Heart left ventricle (tissue), 16 donors: Measurements from ENCODE around the gene CENATAC. TPM values are rescaled to one million over a fixed set of nuclear protein-coding genes. Genes with fewer than 3 reads are reported as not detected.

ENCODE experiments used
- ATAC-seq, 4 donors: fragments of 200-7000 bp; cut with Tn5 transposase; one replicate each; pipeline ENCODE4 v1.9.1; 2020 to 2022; ENCODE audit warnings: moderate library complexity in 4 of 4, mild to moderate bottlenecking in 3 of 4, moderate number of reproducible peaks in 1 of 4
- DNase-seq, 5 donors: peaks; one replicate each; pipeline ENCODE4 v3.0.0-alpha.2; 2020
- H3K27ac ChIP-seq, 12 donors: fragments of 200-600 bp; sonication (generic) in 4 of 12; one replicate each; pipeline versions ENCODE4 v1.5.0 to v1.8.0; 2016 to 2022; ENCODE audit warnings: mild to moderate bottlenecking in 2 of 12
- H3K27me3 ChIP-seq, 9 donors: fragments of 200-600 bp; sonication (generic) in 2 of 9; one replicate each; pipeline versions ENCODE4 v1.5.1 to v1.8.0; 2016 to 2022; ENCODE audit warnings: mild to moderate bottlenecking in 3 of 9
- H3K36me3 ChIP-seq, 9 donors: fragments of 200-600 bp; sonication (generic) in 2 of 9; one replicate each; pipeline versions ENCODE4 v1.5.0 to v1.8.0; 2018 to 2022; ENCODE audit warnings: mild to moderate bottlenecking in 2 of 9
- H3K4me1 ChIP-seq, 12 donors: fragments of 200-600 bp; sonication (generic) in 4 of 12; one replicate each; pipeline versions ENCODE4 v1.5.0 to v1.8.0; 2016 to 2022; ENCODE audit warnings: mild to moderate bottlenecking in 3 of 12
- H3K4me3 ChIP-seq, 12 donors: fragments of 200-600 bp; sonication (generic) in 4 of 12; one replicate each; pipeline versions ENCODE4 v1.5.0 to v1.8.0; 2017 to 2022; ENCODE audit warnings: mild to moderate bottlenecking in 9 of 12, moderate library complexity in 4 of 12
- H3K9me3 ChIP-seq, 12 donors: fragments of 200-600 bp; sonication (generic) in 4 of 12; one replicate each; pipeline versions ENCODE4 v1.5.0 to v1.8.0; 2016 to 2022; ENCODE audit warnings: mild to moderate bottlenecking in 1 of 12
- POLR2A ChIP-seq, 2 donors: fragments of 450-650 bp; IDR thresholded peaks; one replicate each; pipeline ENCODE4 v1.6.1; 2017; ENCODE audit warnings: antibody characterized with exemption in 2 of 2, mild to moderate bottlenecking in 2 of 2, moderate library complexity in 2 of 2
- whole genome bisulfite sequencing, 4 donors: extraction: QIAGEN DNeasy Blood & Tissue Kit in 2 of 4; methylation state at CpG; one replicate each; pipeline versions ENCODE4 v1.1.5 to v1.1.7; 2013 to 2018; 5-methylcytosine and 5-hydroxymethylcytosine counted together
- intact Hi-C, 10 donors: fragments of 100-400 bp; cut with DNase I; formaldehyde crosslinking; loops; one replicate each; pipeline versions ENCODE4 v1.11.1 to v1.14.2; 2022
- microRNA-seq, 4 donors: library from miRNA; unstranded; fragments of <30 nt; microRNA quantifications; one replicate each; pipeline versions ENCODE4 to v1.2.0, GENCODE V29; 2017 to 2020
- polyA plus RNA-seq, 2 donors: library from polyadenylated mRNA; stranded (reverse); fragments of 200-250 nt; gene quantifications; one replicate each; pipeline ENCODE4 v1.2.3, GENCODE V29; 2013
- total RNA-seq, 9 donors: library from RNA; depleted of rRNA in 2 of 9; stranded (reverse); fragments of >200 nt in 2 of 9; fragmentation: NEBNext Ultra II Directional in 3 of 9; extraction: Animal tissue kit (Norgen Biotek cat#: 25700) in 3 of 9; gene quantifications; one replicate each; pipeline versions ENCODE4 v1.1.0 to v1.2.4, GENCODE V29; 2016 to 2023
- TF ChIP-seq, protein P1 (sequence below), 12 donors: fragments of 200-600 bp; sonication (generic) in 4 of 12; IDR thresholded peaks; one replicate each; pipeline versions ENCODE4 v1.5.0 to v1.8.0; 2018 to 2022; ENCODE audit warnings: antibody characterized with exemption in 12 of 12, mild to moderate bottlenecking in 5 of 12
- donor health status: ischemic (EF 13 %, LVEDD 7.1; RV severe dilation, severe dysfunction).
- donor health status: healthy with polysubstance abuse.
- donor health status: DM: no; HTN: yes; CAD: no.
- donor health status: DM: no; HTN: no; CAD: no.
- donor health status: ischemic (EF 25% LVEDD 6.9; RV normal size, moderate dysfunction).
- donor health status: ischemic (EF 25% LVEDD 5.7; RV mildly dilated, moderate dysfunction).
- donor health status: healthy.
- donor health status: DM: yes; HTN: yes; CAD: no.
- donor health status: ischemic (EF 35%, LVEDD 5.7; RV mildly dilated, moderate dysfunction).
- donor health status: nonischemic (EF 11% LVEDD 7.7; RV severe dilation, severe dysfunction).
- donor health status: DM: yes; HTN: yes; CAD: no.
- donor health status: PGD.
- donor health status: ischemic (EF 29% LVEDD 5.4; RV normal size, mild dysfunction).
- donor health status: nonischemic (EF 23%, LVEDD 6.1; RV moderate dilation, normal function).

Gene CENATAC
- total and polyA plus RNA-seq, 11 donors = 7.9 to 27.3 (median 11.7) TPM

DNA sequence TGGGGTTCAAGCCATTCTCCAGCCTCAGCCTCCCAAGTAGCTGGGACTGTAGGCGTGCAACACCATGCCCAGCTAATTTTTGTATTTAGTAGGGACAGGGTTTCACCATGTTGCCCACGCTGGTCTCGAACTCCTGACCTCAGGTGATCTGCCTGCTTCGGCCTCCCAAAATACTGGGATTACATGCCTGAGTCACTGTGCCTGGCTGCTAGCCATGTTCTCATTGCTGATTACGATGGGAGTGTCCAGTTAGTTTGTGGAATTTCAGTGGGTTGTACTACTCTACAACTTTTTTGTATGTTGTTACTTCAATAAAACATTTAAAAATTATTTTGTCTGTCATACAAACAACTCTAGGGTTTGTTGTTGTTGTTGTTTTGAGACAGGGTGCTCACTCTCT is 64.8 kb downstream of the CENATAC start:
- intact Hi-C loops = no loop called here
- peak in 1 of 5 donors; percentile 12 for DNase-seq

DNA sequence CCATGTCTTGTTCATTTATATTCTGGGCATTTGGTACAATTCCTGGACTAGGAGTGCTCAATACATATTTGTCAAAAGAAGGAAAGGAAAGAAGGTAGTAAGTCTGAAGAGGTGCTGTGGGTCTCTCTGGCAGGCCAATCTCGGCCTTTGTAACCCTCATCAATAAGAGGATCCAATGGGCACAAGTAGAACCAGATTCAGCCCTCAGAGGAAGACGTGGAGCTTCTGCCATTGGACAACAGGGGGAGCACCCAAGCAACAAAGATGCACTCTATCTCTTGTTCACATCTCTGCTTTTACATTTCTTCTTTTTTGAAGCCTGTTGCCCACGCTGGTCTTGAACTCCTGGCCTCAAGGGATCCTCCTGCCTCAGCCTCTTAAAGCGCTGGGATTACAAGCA is 67.4 kb downstream of the CENATAC start:
- no peaks in the 10 kb centered on the region for H3K9me3 ChIP-seq
- intact Hi-C loops = no loop called here
- TF ChIP-seq, protein P1, sequence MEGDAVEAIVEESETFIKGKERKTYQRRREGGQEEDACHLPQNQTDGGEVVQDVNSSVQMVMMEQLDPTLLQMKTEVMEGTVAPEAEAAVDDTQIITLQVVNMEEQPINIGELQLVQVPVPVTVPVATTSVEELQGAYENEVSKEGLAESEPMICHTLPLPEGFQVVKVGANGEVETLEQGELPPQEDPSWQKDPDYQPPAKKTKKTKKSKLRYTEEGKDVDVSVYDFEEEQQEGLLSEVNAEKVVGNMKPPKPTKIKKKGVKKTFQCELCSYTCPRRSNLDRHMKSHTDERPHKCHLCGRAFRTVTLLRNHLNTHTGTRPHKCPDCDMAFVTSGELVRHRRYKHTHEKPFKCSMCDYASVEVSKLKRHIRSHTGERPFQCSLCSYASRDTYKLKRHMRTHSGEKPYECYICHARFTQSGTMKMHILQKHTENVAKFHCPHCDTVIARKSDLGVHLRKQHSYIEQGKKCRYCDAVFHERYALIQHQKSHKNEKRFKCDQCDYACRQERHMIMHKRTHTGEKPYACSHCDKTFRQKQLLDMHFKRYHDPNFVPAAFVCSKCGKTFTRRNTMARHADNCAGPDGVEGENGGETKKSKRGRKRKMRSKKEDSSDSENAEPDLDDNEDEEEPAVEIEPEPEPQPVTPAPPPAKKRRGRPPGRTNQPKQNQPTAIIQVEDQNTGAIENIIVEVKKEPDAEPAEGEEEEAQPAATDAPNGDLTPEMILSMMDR (IDR thresholded peaks at IDR 0.05) = peak in 3 of 12 donors; percentile 14 to 28 (median 21)
- no peak for TF ChIP-seq POLR2A (IDR thresholded peaks at IDR 0.05)
- no peak for ATAC-seq
- H3K4me3 ChIP-seq = no peak overlapping the region
- DNase-seq = peak in 1 of 5 donors; percentile 3
- H3K36me3 ChIP-seq = peaks cover 0 to 26% (median 14%) of the 10 kb centered on the region in 9 donors
- H3K4me1 ChIP-seq = peaks cover 0 to 41% (median 26%) of the 10 kb centered on the region in 12 donors
- WGBS, 4 donors = 70 to 83% (median 77%) methylated on average over 4 of the region's 4 CpGs
- no peak overlapping the region for H3K27ac ChIP-seq
- H3K27me3 ChIP-seq = no peaks in the 10 kb centered on the region

More for the DNA sequence above, 64.8 kb downstream of the CENATAC start:
- Histone ChIP-seq H3K27ac (no peak overlapping the region), H3K4me3 (no peak overlapping the region), H3K27me3 (no peaks in the 10 kb centered on the region), H3K4me1 (peaks cover 1 to 33% (median 19%) of the 10 kb centered on the region in 12 donors), H3K9me3 (no peaks in the 10 kb centered on the region), H3K36me3 (peaks cover 0 to 13% (median 4%) of the 10 kb centered on the region in 9 donors)
- 58 to 73% (median 64%) methylated on average over 5 of the region's 5 CpGs for WGBS, 4 donors
- TF ChIP-seq, protein P1 (IDR thresholded peaks at IDR 0.05) = no peak
- TF ChIP-seq POLR2A (IDR thresholded peaks at IDR 0.05) = no peak
- no peak for ATAC-seq

Small RNA genes lying within 50 kb of the gene (microRNA-seq; reads per million reads assigned to microRNA genes)
- gene MIR3656 = 0 to 0.41 (median 0.19) reads per million in 4 donors

Other genes starting within 250 kb of the CENATAC start
- gene DDX6, start 207.0 kb upstream of the CENATAC start, total RNA-seq = 100 to 1,000 TPM in 8 of 9 donors, 10 to 100 TPM in 1; 83.7 to 166 (median 114) TPM
- gene DDX6, start 207.0 kb upstream of the CENATAC start, polyA plus RNA-seq = 10 to 100 TPM; 29.4 to 30.7 TPM
- under 1 TPM in 1 of 9 donors, not detected in 8; 0.11 TPM for gene CXCR5, start 114.2 kb upstream of the CENATAC start, total RNA-seq
- under 1 TPM; 0.25 to 0.27 TPM for gene CXCR5, start 114.2 kb upstream of the CENATAC start, polyA plus RNA-seq
- 10 to 100 TPM; 33.4 to 80.3 (median 44.3) TPM for gene BCL9L, start 72.2 kb upstream of the CENATAC start, total RNA-seq
- 100 to 1,000 TPM in 1 of 2 donors, 10 to 100 TPM in 1; 28.0 to 102 TPM for gene BCL9L, start 72.2 kb upstream of the CENATAC start, polyA plus RNA-seq
- gene UPK2, start 41.8 kb upstream of the CENATAC start, total RNA-seq = not detected
- gene UPK2, start 41.8 kb upstream of the CENATAC start, polyA plus RNA-seq = not detected
- gene FOXR1, start 26.4 kb upstream of the CENATAC start, total RNA-seq = not detected
- gene FOXR1, start 26.4 kb upstream of the CENATAC start, polyA plus RNA-seq = not detected
- gene RPS25, start 20.2 kb downstream of the CENATAC start, total RNA-seq = 1,000 to 10,000 TPM in 2 of 9 donors, 100 to 1,000 TPM in 7; 719 to 1,307 (median 821) TPM
- gene RPS25, start 20.2 kb downstream of the CENATAC start, polyA plus RNA-seq = 1,000 to 10,000 TPM; 1,773 to 1,882 TPM
- gene TRAPPC4, start 20.6 kb downstream of the CENATAC start, total RNA-seq = 10 to 100 TPM; 31.9 to 57.1 (median 44.4) TPM
- 10 to 100 TPM; 21.5 to 74.8 TPM for gene TRAPPC4, start 20.6 kb downstream of the CENATAC start, polyA plus RNA-seq
- gene SLC37A4, start 32.7 kb downstream of the CENATAC start, total RNA-seq = 10 to 100 TPM in 3 of 9 donors, 1 to 10 TPM in 6; 4.5 to 18.5 (median 7.7) TPM
- gene SLC37A4, start 32.7 kb downstream of the CENATAC start, polyA plus RNA-seq = 10 to 100 TPM in 1 of 2 donors, 1 to 10 TPM in 1; 7.4 to 10.1 TPM
- 100 to 1,000 TPM in 1 of 9 donors, 10 to 100 TPM in 8; 45.9 to 104 (median 68.6) TPM for gene HYOU1, start 59.1 kb downstream of the CENATAC start, total RNA-seq
- gene HYOU1, start 59.1 kb downstream of the CENATAC start, polyA plus RNA-seq = 100 to 1,000 TPM in 1 of 2 donors, 10 to 100 TPM in 1; 34.7 to 260 TPM
- gene VPS11, start 69.7 kb downstream of the CENATAC start, total RNA-seq = 10 to 100 TPM; 18.7 to 33.3 (median 21.5) TPM
- gene VPS11, start 69.7 kb downstream of the CENATAC start, polyA plus RNA-seq = 10 to 100 TPM; 21.7 to 27.1 TPM
- 10 to 100 TPM in 8 of 9 donors, 1 to 10 TPM in 1; 8.1 to 24.1 (median 16.6) TPM for gene HMBS, start 86.7 kb downstream of the CENATAC start, total RNA-seq
- gene HMBS, start 86.7 kb downstream of the CENATAC start, polyA plus RNA-seq = 10 to 100 TPM; 28.8 to 34.0 TPM
- 10 to 100 TPM; 11.2 to 32.4 (median 16.5) TPM for gene DPAGT1, start 103.7 kb downstream of the CENATAC start, total RNA-seq
- gene DPAGT1, start 103.7 kb downstream of the CENATAC start, polyA plus RNA-seq = 10 to 100 TPM; 13.4 to 32.9 TPM
- gene C2CD2L, start 109.2 kb downstream of the CENATAC start, total RNA-seq = 10 to 100 TPM in 5 of 9 donors, 1 to 10 TPM in 4; 7.1 to 18.3 (median 11.2) TPM
- gene C2CD2L, start 109.2 kb downstream of the CENATAC start, polyA plus RNA-seq = 10 to 100 TPM in 1 of 2 donors, 1 to 10 TPM in 1; 6.6 to 17.7 TPM
- gene HINFP, start 123.4 kb downstream of the CENATAC start, total RNA-seq = 10 to 100 TPM in 7 of 9 donors, 1 to 10 TPM in 2; 9.4 to 16.3 (median 12.8) TPM
- 10 to 100 TPM; 10.8 to 12.9 TPM for gene HINFP, start 123.4 kb downstream of the CENATAC start, polyA plus RNA-seq
- 1 to 10 TPM in 4 of 9 donors, under 1 TPM in 5; 0.38 to 2.1 (median 0.98) TPM for gene ABCG4, start 150.9 kb downstream of the CENATAC start, total RNA-seq
- gene ABCG4, start 150.9 kb downstream of the CENATAC start, polyA plus RNA-seq = 1 to 10 TPM in 1 of 2 donors, under 1 TPM in 1; 0.25 to 1.1 TPM
- 10 to 100 TPM; 19.7 to 47.0 (median 30.7) TPM for gene NLRX1, start 170.6 kb downstream of the CENATAC start, total RNA-seq
- gene NLRX1, start 170.6 kb downstream of the CENATAC start, polyA plus RNA-seq = 10 to 100 TPM; 10.6 to 13.7 TPM
- gene NHERF4, start 187.3 kb downstream of the CENATAC start, total RNA-seq = 1 to 10 TPM in 1 of 9 donors, not detected in 8; 3.7 TPM
- not detected for gene NHERF4, start 187.3 kb downstream of the CENATAC start, polyA plus RNA-seq
- gene CBL, start 208.2 kb downstream of the CENATAC start, total RNA-seq = 10 to 100 TPM in 3 of 9 donors, 1 to 10 TPM in 6; 6.1 to 20.4 (median 9.5) TPM
- gene CBL, start 208.2 kb downstream of the CENATAC start, polyA plus RNA-seq = 1 to 10 TPM; 3.1 to 5.8 TPM